ENCODE data around the gene SNX25. TPM values are rescaled to one million over a fixed set of nuclear protein-coding genes. Genes with fewer than 3 reads are reported as not detected.
"Not testable (repeated sequence)": the region's sequence is repeated elsewhere in the genome, so short reads cannot be mapped to it uniquely, and the experiment has no call there.

SNX25 gene
- polyA plus RNA-seq, 1 of the 3 experiments (the other 2 are of a cell fraction) = 8.5 TPM

DNA sequence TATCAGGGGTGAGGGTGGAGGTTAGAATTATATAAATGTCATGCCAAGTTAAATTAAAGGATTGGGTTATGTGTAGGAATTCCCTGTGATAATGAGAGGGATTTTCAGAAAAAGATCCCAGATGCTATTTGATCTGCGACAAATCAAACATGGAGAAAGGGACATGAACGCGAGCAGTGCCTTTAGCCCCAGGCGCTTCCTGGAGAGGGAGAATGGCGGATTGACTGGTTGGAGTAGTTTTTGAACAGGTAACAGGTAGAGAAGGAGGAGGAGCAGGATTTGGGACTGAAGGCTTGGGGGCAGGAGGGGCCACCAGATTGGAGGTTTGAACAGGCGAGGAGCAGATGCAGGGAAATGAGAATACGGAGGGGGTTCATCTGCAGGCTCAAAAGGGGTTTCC, 119.2 kb downstream of the SNX25 start:
- Histone ChIP-seq H3K9me2 (no peaks in the 10 kb centered on the region), H3K27me3 (ENCODE audit: insufficient read depth) (no peaks in the 10 kb centered on the region), H3K9me3 (no peaks in the 10 kb centered on the region), H3K27ac (ENCODE audit: low read depth in 2 of 2, low read length in 1 of 2) (no peak overlapping the region), H3K4me3 (ENCODE audit: low read depth in 2 of 2, low read length in 1 of 2) (no peak overlapping the region), H3K36me3 (replicated peaks in 1 of 2; ENCODE audit: control insufficient read depth in 1 of 2, insufficient read depth in 2 of 2, low read length in 1 of 2) (peaks cover 5 to 32% of the 10 kb centered on the region in 2 experiments), H3K79me2 (ENCODE audit: insufficient read depth) (peaks cover 20% of the 10 kb centered on the region; the same call in 1 of the 2 replicates), H3K4me1 (ENCODE audit: control insufficient read depth in 1 of 2, insufficient read depth in 2 of 2, low read depth in 1 of 2, low read length in 1 of 2) (peaks cover 2 to 5% of the 10 kb centered on the region in 2 experiments; a peak in 2 of 4 replicates), H4K20me1 (ENCODE audit: insufficient read depth) (no peaks in the 10 kb centered on the region), H3K9ac (no peak overlapping the region), H3K4me2 (no peak overlapping the region), H2AFZ (ENCODE audit: low read depth) (no peak overlapping the region), H3F3A (replicated peaks; ENCODE audit: insufficient read depth) (peaks cover 31% of the 10 kb centered on the region)
- ChIA-PET POLR2A (no interaction called here), CTCF (no interaction called here)
- DNase-seq = no peak
- 96% methylated on average over 7 of the region's 7 CpGs for WGBS (ENCODE audit: low lambda C conversion rate)
- TF ChIP-seq MXI1 (IDR thresholded peaks at IDR 0.05; ENCODE audit: low read depth, low read length) = no peak
- no peak for TF ChIP-seq NFIC (IDR thresholded peaks at IDR 0.05; ENCODE audit: borderline replicate concordance)
- TF ChIP-seq, protein P1, sequence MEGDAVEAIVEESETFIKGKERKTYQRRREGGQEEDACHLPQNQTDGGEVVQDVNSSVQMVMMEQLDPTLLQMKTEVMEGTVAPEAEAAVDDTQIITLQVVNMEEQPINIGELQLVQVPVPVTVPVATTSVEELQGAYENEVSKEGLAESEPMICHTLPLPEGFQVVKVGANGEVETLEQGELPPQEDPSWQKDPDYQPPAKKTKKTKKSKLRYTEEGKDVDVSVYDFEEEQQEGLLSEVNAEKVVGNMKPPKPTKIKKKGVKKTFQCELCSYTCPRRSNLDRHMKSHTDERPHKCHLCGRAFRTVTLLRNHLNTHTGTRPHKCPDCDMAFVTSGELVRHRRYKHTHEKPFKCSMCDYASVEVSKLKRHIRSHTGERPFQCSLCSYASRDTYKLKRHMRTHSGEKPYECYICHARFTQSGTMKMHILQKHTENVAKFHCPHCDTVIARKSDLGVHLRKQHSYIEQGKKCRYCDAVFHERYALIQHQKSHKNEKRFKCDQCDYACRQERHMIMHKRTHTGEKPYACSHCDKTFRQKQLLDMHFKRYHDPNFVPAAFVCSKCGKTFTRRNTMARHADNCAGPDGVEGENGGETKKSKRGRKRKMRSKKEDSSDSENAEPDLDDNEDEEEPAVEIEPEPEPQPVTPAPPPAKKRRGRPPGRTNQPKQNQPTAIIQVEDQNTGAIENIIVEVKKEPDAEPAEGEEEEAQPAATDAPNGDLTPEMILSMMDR (IDR thresholded peaks at IDR 0.05) = no peak
- TF ChIP-seq JUND (IDR thresholded peaks at IDR 0.05) = no peak
- TF ChIP-seq, protein P2, sequence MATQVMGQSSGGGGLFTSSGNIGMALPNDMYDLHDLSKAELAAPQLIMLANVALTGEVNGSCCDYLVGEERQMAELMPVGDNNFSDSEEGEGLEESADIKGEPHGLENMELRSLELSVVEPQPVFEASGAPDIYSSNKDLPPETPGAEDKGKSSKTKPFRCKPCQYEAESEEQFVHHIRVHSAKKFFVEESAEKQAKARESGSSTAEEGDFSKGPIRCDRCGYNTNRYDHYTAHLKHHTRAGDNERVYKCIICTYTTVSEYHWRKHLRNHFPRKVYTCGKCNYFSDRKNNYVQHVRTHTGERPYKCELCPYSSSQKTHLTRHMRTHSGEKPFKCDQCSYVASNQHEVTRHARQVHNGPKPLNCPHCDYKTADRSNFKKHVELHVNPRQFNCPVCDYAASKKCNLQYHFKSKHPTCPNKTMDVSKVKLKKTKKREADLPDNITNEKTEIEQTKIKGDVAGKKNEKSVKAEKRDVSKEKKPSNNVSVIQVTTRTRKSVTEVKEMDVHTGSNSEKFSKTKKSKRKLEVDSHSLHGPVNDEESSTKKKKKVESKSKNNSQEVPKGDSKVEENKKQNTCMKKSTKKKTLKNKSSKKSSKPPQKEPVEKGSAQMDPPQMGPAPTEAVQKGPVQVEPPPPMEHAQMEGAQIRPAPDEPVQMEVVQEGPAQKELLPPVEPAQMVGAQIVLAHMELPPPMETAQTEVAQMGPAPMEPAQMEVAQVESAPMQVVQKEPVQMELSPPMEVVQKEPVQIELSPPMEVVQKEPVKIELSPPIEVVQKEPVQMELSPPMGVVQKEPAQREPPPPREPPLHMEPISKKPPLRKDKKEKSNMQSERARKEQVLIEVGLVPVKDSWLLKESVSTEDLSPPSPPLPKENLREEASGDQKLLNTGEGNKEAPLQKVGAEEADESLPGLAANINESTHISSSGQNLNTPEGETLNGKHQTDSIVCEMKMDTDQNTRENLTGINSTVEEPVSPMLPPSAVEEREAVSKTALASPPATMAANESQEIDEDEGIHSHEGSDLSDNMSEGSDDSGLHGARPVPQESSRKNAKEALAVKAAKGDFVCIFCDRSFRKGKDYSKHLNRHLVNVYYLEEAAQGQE (IDR thresholded peaks at IDR 0.05; ENCODE audit: low read depth, low read length) = no peak
- TF ChIP-seq FOXM1 (IDR thresholded peaks at IDR 0.05; ENCODE audit: low read depth) = no peak
- TF ChIP-seq CHD2 (IDR thresholded peaks at IDR 0.05; ENCODE audit: low read length, partially characterized antibody) = no peak
- TF ChIP-seq FOSL2 (IDR thresholded peaks at IDR 0.05; ENCODE audit: borderline replicate concordance, low read depth) = no peak
- TF ChIP-seq GABPA (IDR thresholded peaks at IDR 0.05; ENCODE audit: low read depth) = no peak

DNA sequence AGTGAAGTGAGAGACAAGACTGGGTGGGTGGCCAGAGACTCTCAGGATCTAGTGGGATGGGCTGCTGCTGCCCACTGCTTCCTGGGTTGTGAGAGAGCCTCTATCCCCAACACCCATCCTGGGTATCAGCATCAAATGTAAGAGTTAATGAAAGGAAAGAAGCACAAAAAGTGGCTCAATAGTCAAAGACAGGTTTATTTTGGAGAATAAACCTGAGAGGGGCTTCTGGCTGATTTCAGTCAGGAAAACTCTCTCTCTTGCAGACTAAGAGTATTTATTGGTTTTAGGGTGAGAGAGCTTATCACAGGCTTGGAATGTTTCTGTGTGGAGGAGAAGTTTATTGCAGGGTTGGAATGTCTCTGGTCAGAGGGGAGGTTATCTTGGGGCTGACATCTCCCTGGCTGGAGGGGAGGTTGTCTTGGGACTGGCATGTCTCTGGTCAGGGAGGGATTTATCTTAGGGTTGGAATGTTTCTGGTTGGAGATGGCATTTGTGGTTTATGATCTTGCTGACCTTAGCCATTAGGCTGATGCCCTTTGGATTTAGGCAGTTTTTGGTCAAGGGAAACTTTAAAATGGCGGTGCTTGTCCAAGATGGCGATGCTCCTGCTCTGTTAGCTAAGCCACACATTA, 120.6 kb downstream of the SNX25 start:
- H3K4me3 ChIP-seq (ENCODE audit: low read depth in 2 of 2, low read length in 1 of 2); H3K9me3 ChIP-seq; H3K27ac ChIP-seq (ENCODE audit: low read depth in 2 of 2, low read length in 1 of 2); H3K4me1 ChIP-seq (ENCODE audit: control insufficient read depth in 1 of 2, insufficient read depth in 2 of 2, low read depth in 1 of 2, low read length in 1 of 2); H3K9me2 ChIP-seq; CTCF ChIA-PET; H4K20me1 ChIP-seq (ENCODE audit: insufficient read depth); H2AFZ ChIP-seq (ENCODE audit: low read depth); H3K27me3 ChIP-seq (ENCODE audit: insufficient read depth); H3K4me2 ChIP-seq; POLR2A ChIA-PET; H3K9ac ChIP-seq; DNase-seq: not testable (repeated sequence)
- Histone ChIP-seq H3F3A (replicated peaks; ENCODE audit: insufficient read depth) (peaks cover 24% of the 10 kb centered on the region), H3K36me3 (replicated peaks in 1 of 2; ENCODE audit: control insufficient read depth in 1 of 2, insufficient read depth in 2 of 2, low read length in 1 of 2) (peaks cover 0 to 33% of the 10 kb centered on the region in 2 experiments), H3K79me2 (ENCODE audit: insufficient read depth) (peaks cover 20% of the 10 kb centered on the region; the same call in 1 of the 2 replicates)
- TF ChIP-seq TCF12 (IDR thresholded peaks at IDR 0.05) (peak; percentile 15; the same call in 1 of the 2 replicates), EP300 (IDR thresholded peaks at IDR 0.05; ENCODE audit: borderline replicate concordance in 1 of 2, low read depth in 1 of 2, low read length in 1 of 2) (0 out of 4 replicates have a peak, but pooled peaks of 1 of the 2 experiments have one; percentile 46)
- WGBS (ENCODE audit: low lambda C conversion rate) = 96% methylated on average over 2 of the region's 2 CpGs
